GM12892 (cell line): ENCODE measurements around the gene GRK4.
A peak's percentile ranks its signal among the peaks of the same experiment; 100 is the strongest.

ENCODE experiments used
- DNase-seq: peaks from one replicate; pipeline ENCODE4 v3.0.0; 2011; ENCODE audit not compliant: insufficient read length
- FAIRE-seq: peaks from 2 replicates; lab custom pipeline; 2011; peaks lifted over from hg19 to GRCh38; lab: Jason Lieb, UNC
- POLR2A ChIP-seq: IDR thresholded peaks from 2 replicates; pipeline ENCODE4 v1.6.1; 2011; ENCODE audit warnings: low read depth, low read length, control low read depth
- POLR2AphosphoS5 ChIP-seq: IDR thresholded peaks from 2 replicates; pipeline ENCODE4 v1.6.1; 2011; ENCODE audit warnings: low read depth, low read length, control low read depth
- TAF1 ChIP-seq: IDR thresholded peaks from 2 replicates; pipeline ENCODE4 v1.6.1; 2011; ENCODE audit warnings: low read depth, mild to moderate bottlenecking, control low read depth, low read length, borderline replicate concordance

Gene GRK4

DNA sequence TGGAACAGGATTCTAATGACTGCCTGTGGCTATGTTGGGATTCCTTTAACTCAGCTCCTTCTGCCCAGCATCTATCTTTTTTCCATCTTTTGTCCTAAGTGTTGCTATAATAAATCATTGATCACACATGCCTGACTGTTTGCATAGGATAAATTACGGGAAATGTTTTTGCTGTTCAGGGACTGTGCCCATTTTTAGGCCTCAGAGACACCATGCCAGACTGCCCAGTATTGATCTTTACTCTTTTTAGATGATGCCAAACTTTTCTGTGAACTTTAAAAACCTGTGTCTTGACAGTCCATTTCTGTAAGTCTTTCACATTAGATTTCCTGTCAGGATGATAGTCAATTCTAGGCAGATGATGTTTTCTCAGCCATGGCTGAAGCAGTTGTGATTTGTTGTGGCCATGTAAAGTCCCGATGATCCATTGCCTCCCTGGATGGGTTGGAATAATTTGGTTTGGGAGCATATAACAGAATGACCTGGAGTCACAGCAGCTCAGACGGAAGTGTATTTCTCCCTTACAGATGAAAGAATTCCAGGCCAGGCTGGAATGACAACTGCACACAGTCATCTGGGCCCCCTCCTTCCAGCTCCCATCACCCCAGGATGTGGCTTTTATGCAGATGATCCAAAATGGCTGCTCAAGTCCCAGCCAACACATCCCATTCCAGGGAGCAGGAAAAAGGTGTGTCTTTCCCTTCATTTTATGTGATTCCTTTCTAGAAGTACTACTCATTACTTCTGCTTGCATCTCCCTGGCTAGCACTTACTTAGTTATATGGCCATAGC is 107.5 kb downstream of the GRK4 start:
- TF ChIP-seq POLR2AphosphoS5: no peak
- no peak for TF ChIP-seq TAF1
- no peak for TF ChIP-seq POLR2A
- DNase-seq: no peak
- FAIRE-seq: no peak

DNA sequence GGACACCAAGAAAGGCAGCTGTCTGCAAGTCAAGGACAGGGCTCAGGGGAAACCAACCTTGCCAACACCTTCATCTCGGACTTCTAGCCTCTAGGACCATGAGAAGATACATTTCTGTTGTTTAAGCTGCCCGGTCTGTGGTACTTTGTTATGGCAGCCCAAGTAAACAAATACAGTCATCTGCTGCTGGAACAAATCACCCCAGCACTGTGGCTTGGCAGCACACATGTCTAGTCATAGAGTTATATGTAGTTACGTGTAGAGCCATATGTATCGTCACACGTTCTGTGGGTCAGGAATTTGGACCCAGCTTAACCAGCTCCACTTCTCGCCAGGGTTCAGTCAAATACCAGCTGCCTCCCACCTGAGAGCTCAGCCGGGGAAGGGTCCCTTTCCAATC is 108.4 kb downstream of the GRK4 start:
- no peak for FAIRE-seq
- DNase-seq: no peak
- TF ChIP-seq POLR2AphosphoS5 (no peak), TAF1 (no peak), POLR2A (no peak)

DNA sequence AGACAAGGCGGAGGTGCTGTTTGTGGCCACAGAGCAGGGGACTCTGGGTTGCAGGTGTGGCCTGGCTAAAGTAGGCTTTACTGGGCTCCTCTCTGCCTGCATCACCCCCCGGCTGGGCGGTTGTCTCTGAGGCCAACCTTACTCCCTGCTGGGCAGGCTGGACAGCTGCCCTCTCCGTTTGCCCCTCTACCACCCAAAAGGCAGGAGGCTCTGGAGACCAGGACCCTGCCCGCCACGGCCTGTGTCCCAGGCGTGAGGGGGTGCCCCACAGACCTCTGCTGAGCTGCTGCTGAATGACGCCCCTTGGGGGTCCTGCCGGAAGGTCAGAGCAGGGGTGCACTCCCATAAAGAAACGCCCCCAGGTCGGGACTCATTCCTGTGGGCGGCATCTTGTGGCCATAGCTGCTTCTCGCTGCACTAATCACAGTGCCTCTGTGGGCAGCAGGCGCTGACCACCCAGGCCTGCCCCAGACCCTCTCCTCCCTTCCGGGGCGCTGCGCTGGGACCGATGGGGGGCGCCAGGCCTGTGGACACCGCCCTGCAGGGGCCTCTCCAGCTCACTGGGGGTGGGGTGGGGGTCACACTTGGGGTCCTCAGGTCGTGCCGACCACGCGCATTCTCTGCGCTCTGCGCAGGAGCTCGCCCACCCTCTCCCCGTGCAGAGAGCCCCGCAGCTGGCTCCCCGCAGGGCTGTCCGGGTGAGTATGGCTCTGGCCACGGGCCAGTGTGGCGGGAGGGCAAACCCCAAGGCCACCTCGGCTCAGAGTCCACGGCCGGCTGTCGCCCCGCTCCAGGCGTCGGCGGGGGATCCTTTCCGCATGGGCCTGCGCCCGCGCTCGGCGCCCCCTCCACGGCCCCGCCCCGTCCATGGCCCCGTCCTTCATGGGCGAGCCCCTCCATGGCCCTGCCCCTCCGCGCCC is 110.0 kb downstream of the GRK4 start:
- TF ChIP-seq POLR2A (peak; percentile 37; the same call in 1 of the 2 replicates), POLR2AphosphoS5 (no peak), TAF1 (no peak)
- FAIRE-seq (no peak), DNase-seq (no peak)

DNA sequence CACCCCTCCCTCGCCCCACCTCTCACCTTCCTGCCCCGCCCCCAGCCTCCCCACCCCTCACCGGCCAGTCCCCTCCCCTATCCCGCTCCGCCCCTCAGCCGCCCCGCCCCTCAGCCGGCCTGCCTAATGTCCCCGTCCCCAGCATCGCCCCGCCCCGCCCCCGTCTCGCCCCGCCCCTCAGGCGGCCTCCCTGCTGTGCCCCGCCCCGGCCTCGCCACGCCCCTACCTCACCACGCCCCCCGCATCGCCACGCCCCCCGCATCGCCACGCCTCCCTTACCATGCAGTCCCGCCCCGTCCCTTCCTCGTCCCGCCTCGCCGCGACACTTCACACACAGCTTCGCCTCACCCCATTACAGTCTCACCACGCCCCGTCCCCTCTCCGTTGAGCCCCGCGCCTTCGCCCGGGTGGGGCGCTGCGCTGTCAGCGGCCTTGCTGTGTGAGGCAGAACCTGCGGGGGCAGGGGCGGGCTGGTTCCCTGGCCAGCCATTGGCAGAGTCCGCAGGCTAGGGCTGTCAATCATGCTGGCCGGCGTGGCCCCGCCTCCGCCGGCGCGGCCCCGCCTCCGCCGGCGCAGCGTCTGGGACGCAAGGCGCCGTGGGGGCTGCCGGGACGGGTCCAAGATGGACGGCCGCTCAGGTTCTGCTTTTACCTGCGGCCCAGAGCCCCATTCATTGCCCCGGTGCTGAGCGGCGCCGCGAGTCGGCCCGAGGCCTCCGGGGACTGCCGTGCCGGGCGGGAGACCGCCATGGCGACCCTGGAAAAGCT is 110.9 kb downstream of the GRK4 start, which contains the start of the genes HTT and HTT-AS:
Gene HTT, plus strand, starts transcription at position 604 of the 768 bp plus-strand sequence. Its CDS starts 145 bp downstream, at position 749.
Gene HTT-AS, minus strand, starts transcription at position 461 of the 768 bp plus-strand sequence.
- TF ChIP-seq TAF1 (peak; percentile 93), POLR2A (peak; percentile 54; the same call in 1 of the 2 replicates), POLR2AphosphoS5 (peak; percentile 44; the same call in 1 of the 2 replicates)
- FAIRE-seq (peak; percentile 98), DNase-seq (peak; percentile 82)

DNA sequence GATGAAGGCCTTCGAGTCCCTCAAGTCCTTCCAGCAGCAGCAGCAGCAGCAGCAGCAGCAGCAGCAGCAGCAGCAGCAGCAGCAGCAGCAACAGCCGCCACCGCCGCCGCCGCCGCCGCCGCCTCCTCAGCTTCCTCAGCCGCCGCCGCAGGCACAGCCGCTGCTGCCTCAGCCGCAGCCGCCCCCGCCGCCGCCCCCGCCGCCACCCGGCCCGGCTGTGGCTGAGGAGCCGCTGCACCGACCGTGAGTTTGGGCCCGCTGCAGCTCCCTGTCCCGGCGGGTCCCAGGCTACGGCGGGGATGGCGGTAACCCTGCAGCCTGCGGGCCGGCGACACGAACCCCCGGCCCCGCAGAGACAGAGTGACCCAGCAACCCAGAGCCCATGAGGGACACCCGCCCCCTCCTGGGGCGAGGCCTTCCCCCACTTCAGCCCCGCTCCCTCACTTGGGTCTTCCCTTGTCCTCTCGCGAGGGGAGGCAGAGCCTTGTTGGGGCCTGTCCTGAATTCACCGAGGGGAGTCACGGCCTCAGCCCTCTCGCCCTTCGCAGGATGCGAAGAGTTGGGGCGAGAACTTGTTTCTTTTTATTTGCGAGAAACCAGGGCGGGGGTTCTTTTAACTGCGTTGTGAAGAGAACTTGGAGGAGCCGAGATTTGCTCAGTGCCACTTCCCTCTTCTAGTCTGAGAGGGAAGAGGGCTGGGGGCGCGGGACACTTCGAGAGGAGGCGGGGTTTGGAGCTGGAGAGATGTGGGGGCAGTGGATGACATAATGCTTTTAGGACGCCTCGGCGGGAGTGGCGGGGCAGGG is 111.7 kb downstream of the GRK4 start:
- FAIRE-seq (peak; percentile 82), DNase-seq (no peak)
- TF ChIP-seq TAF1 (peak; percentile 56; the same call in 1 of the 2 replicates), POLR2AphosphoS5 (peak; percentile 77), POLR2A (peak; percentile 85)

DNA sequence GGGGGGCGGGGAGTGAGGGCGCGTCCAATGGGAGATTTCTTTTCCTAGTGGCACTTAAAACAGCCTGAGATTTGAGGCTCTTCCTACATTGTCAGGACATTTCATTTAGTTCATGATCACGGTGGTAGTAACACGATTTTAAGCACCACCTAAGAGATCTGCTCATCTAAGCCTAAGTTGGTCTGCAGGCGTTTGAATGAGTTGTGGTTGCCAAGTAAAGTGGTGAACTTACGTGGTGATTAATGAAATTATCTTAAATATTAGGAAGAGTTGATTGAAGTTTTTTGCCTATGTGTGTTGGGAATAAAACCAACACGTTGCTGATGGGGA is 112.2 kb downstream of the GRK4 start:
- TF ChIP-seq TAF1: peak; percentile 38; the same call in 1 of the 2 replicates
- peak; percentile 68 for TF ChIP-seq POLR2A
- TF ChIP-seq POLR2AphosphoS5: peak; percentile 81; the same call in 1 of the 2 replicates
- FAIRE-seq (no peak), DNase-seq (no peak)

DNA sequence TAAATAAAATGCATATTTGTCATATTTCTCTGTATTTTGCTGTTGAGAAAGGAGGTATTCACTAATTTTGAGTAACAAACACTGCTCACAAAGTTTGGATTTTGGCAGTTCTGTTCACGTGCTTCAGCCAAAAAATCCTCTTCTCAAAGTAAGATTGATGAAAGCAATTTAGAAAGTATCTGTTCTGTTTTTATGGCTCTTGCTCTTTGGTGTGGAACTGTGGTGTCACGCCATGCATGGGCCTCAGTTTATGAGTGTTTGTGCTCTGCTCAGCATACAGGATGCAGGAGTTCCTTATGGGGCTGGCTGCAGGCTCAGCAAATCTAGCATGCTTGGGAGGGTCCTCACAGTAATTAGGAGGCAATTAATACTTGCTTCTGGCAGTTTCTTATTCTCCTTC is 114.4 kb downstream of the GRK4 start:
- DNase-seq (no peak), FAIRE-seq (peak; percentile 93)
- peak; percentile 60; the same call in 1 of the 2 replicates for TF ChIP-seq POLR2A
- TF ChIP-seq POLR2AphosphoS5: peak; percentile 49; the same call in 1 of the 2 replicates
- peak; percentile 39; the same call in 1 of the 2 replicates for TF ChIP-seq TAF1

DNA sequence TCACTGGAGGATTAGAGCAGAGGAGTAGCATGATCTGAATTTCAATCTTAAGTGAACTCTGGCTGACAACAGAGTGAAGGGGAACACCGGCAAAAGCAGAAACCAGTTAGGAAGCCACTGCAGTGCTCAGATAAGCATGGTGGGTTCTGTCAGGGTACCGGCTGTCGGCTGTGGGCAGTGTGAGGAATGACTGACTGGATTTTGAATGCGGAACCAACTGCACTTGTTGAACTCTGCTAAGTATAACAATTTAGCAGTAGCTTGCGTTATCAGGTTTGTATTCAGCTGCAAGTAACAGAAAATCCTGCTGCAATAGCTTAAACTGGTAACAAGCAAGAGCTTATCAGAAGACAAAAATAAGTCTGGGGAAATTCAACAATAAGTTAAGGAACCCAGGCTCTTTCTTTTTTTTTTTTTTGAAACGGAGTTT is 116.3 kb downstream of the GRK4 start:
- TF ChIP-seq TAF1 (no peak; the same call in 1 of the 2 replicates), POLR2A (0 out of 2 replicates have a peak, but pooled peaks have one; percentile 15), POLR2AphosphoS5 (0 out of 2 replicates have a peak, but pooled peaks have one; percentile 26)
- FAIRE-seq (no peak), DNase-seq (no peak)

DNA sequence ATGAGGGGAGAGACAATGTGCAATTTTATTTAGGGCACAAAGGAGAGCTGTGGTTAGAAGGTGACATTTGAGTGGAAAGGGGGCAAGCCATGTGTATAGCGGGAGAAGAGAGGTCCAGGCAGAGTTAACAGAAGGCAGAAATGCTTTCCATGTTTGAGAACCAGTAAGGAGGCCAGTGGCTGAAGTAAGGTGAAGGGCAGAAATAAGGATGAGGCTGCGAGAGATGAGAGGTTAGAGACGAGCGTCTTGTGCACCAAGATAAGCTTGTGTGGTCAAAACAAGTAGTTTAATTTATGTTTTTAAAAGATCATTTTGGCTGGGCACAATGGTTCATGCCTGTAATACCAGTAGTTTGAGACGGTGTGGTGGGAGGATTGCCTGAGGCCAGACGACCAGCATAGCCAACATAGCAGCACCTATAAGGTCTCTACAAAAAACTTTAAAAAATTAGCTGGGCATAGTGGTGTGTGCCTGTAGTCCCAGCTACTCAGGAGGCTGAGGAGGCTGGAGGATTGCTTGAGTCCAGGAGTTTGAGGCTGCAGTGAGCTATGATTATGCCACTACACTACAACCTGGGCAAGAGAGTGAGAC is 119.6 kb downstream of the GRK4 start:
- FAIRE-seq: no peak
- DNase-seq: no peak
- TF ChIP-seq POLR2A (no peak), TAF1 (no peak), POLR2AphosphoS5 (no peak)

DNA sequence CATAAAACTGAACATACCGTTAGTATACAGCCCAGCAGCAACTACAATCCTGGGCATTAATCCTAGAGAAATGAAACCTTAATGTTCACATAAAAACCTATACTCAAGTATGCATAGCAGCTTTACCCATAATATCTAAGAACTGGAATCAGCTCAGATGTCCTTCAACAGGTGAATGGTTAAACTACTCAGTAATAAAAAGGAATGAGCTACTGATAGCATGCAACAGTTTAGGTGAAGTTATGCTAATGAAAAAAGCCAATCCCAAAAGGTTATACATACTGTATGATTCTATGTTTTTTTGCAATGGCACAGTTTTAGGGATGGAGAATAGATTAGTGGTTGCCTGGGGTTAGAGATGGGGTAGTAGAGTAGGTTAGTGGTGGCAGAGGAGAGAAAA is 120.4 kb downstream of the GRK4 start:
- no peak for TF ChIP-seq POLR2AphosphoS5
- TF ChIP-seq POLR2A: no peak
- no peak for TF ChIP-seq TAF1
- DNase-seq (no peak), FAIRE-seq (no peak)
